Measurements from ENCODE around the gene CCRL2. TPM values are rescaled to one million over a fixed set of nuclear protein-coding genes. Genes with fewer than 3 reads are reported as not detected.

CCRL2 gene
- total RNA-seq, 1 experiment from 2014 or later: 1.2 TPM

- Histone ChIP-seq H3K9me3 (ENCODE audit: insufficient read depth, low read depth) (no peaks in the 10 kb centered on the region), H3K4me2 (peak overlapping the region; percentile 88), H3K79me2 (ENCODE audit: low read depth) (peaks cover 55% of the 10 kb centered on the region), H2AFZ (no peak overlapping the region), H3K27me3 (ENCODE audit: insufficient read depth, low read depth) (no peaks in the 10 kb centered on the region), H3K36me3 (ENCODE audit: low read depth) (peaks cover 8% of the 10 kb centered on the region; the same call in 1 of the 2 replicates), H3K9me2 (ENCODE audit: insufficient read depth) (no peaks in the 10 kb centered on the region), H4K20me1 (ENCODE audit: insufficient read depth) (no peaks in the 10 kb centered on the region), H3F3A (ENCODE audit: insufficient read depth, low read depth) (peaks cover 42% of the 10 kb centered on the region), H3K4me1 (replicated peaks; ENCODE audit: insufficient read depth) (peaks cover 79% of the 10 kb centered on the region), H3K27ac (0 out of 2 replicates have a peak overlapping the region, but pooled peaks have one; percentile 86), H3K4me3 (peak overlapping the region; percentile 58)
- intact Hi-C loops (cut with micrococcal nuclease; ENCODE audit: unreplicated experiment): no loop called here
- DNase-seq: no peak
- CTCF ChIA-PET: no interaction called here
- POLR2A ChIA-PET (ENCODE audit: unreplicated experiment): interaction anchor here (0.7 kb wide), 1 partner anchor 31 kb away, joined by 4 read pairs; no protein-coding TSS in a partner anchor
- BruUV-seq (replicated peaks): no TSS peak
- TF ChIP-seq CTCF (conservative IDR thresholded peaks at IDR 0.05) (no peak), EZH2 (IDR thresholded peaks at IDR 0.05; ENCODE audit: low read depth) (no peak)
Observed at GRCh38 chr3:46408853-46409252, 1.8 kb downstream of the CCRL2 start.

- Histone ChIP-seq H3K9me3 (ENCODE audit: insufficient read depth, low read depth) (no peaks in the 10 kb centered on the region), H3K9me2 (ENCODE audit: insufficient read depth) (no peaks in the 10 kb centered on the region), H2AFZ (no peak overlapping the region), H3K27ac (0 out of 2 replicates have a peak overlapping the region, but pooled peaks have one; percentile 9), H3K79me2 (ENCODE audit: low read depth) (peaks cover 49% of the 10 kb centered on the region), H4K20me1 (ENCODE audit: insufficient read depth) (no peaks in the 10 kb centered on the region), H3K4me2 (peak overlapping the region; percentile 88), H3K36me3 (ENCODE audit: low read depth) (peaks cover 8% of the 10 kb centered on the region; the same call in 1 of the 2 replicates), H3F3A (ENCODE audit: insufficient read depth, low read depth) (peaks cover 38% of the 10 kb centered on the region), H3K4me1 (replicated peaks; ENCODE audit: insufficient read depth) (peaks cover 72% of the 10 kb centered on the region), H3K27me3 (ENCODE audit: insufficient read depth, low read depth) (no peaks in the 10 kb centered on the region), H3K4me3 (peak overlapping the region; percentile 35; the same call in 1 of the 2 replicates)
- TF ChIP-seq CTCF (conservative IDR thresholded peaks at IDR 0.05): no peak
- TF ChIP-seq EZH2 (IDR thresholded peaks at IDR 0.05; ENCODE audit: low read depth): no peak
- BruUV-seq (replicated peaks): no TSS peak
- CTCF ChIA-PET: no interaction called here
- no peak for DNase-seq
- intact Hi-C loops (cut with micrococcal nuclease; ENCODE audit: unreplicated experiment): no loop called here
- POLR2A ChIA-PET (ENCODE audit: unreplicated experiment): no interaction called here
Observed at GRCh38 chr3:46409739-46410489, 2.9 kb downstream of the CCRL2 start.

GRCh38 chr3:46410669-46411068 is 3.6 kb downstream of the CCRL2 start:
- no peak overlapping the region for H3K4me3 ChIP-seq
- ChIA-PET POLR2A (ENCODE audit: unreplicated experiment) (no interaction called here), CTCF (no interaction called here)
- H3K9me2 ChIP-seq (ENCODE audit: insufficient read depth): no peaks in the 10 kb centered on the region
- no peak overlapping the region for H2AFZ ChIP-seq
- H3K9me3 ChIP-seq (ENCODE audit: insufficient read depth, low read depth): no peaks in the 10 kb centered on the region
- H3K4me1 ChIP-seq (replicated peaks; ENCODE audit: insufficient read depth): peaks cover 64% of the 10 kb centered on the region
- H4K20me1 ChIP-seq (ENCODE audit: insufficient read depth): no peaks in the 10 kb centered on the region
- peaks cover 8% of the 10 kb centered on the region; the same call in 1 of the 2 replicates for H3K36me3 ChIP-seq (ENCODE audit: low read depth)
- peaks cover 47% of the 10 kb centered on the region for H3K79me2 ChIP-seq (ENCODE audit: low read depth)
- H3K27ac ChIP-seq: no peak overlapping the region
- no TSS peak for BruUV-seq (replicated peaks)
- intact Hi-C loops (cut with micrococcal nuclease; ENCODE audit: unreplicated experiment): no loop called here
- DNase-seq: no peak
- H3K27me3 ChIP-seq (ENCODE audit: insufficient read depth, low read depth): no peaks in the 10 kb centered on the region
- peaks cover 30% of the 10 kb centered on the region for H3F3A ChIP-seq (ENCODE audit: insufficient read depth, low read depth)
- no peak for TF ChIP-seq EZH2 (IDR thresholded peaks at IDR 0.05; ENCODE audit: low read depth)
- TF ChIP-seq CTCF (conservative IDR thresholded peaks at IDR 0.05): no peak
- peak overlapping the region; percentile 88 for H3K4me2 ChIP-seq
